Hepatocyte (in vitro differentiated cells): ENCODE data around the gene KSR2.

Experiments
- CTCF ChIP-seq: fragments of 200-600 bp; sonication (generic); IDR thresholded peaks from 2 replicates; pipeline ENCODE4 v1.5.1; 2016; ENCODE audit warnings: antibody characterized with exemption, mild to moderate bottlenecking; ENCODE audit not compliant: poor library complexity
- EZH2 ChIP-seq: fragments of 200-600 bp; sonication (generic); IDR thresholded peaks from 2 replicates; pipeline ENCODE4 v1.6.1; 2016; ENCODE audit warnings: antibody characterized with exemption, mild to moderate bottlenecking, borderline replicate concordance

- no peak for TF ChIP-seq CTCF
- no peak for TF ChIP-seq EZH2
Measured at GRCh38 chr12:117484901-117485300, 483.9 kb downstream of the KSR2 start.
